Measurements from ENCODE around the gene S100Z. TPM values are rescaled to one million over a fixed set of nuclear protein-coding genes. Genes with fewer than 3 reads are reported as not detected.
"Not testable (repeated sequence)": the region's sequence is repeated elsewhere in the genome, so short reads cannot be mapped to it uniquely, and the experiment has no call there.

Gene S100Z
- total RNA-seq, 4 donors from 2014 or later, result 0.80 TPM; not detected in 3

- in situ Hi-C loops (cut with MboI; ENCODE audit: low pct_ligation_motif_present in 1 of 4, low pct_unique_long_range_greater_than_20kb in 1 of 4, low sequenced_read_pairs in 3 of 4), result no loop called here
- H3K9me3 ChIP-seq, result no peaks in the 10 kb centered on the region
- H3K27me3 ChIP-seq, result no peaks in the 10 kb centered on the region
- TF ChIP-seq POLR2A (IDR thresholded peaks at IDR 0.05) (no peak), CTCF (IDR thresholded peaks at IDR 0.05) (no peak), EP300 (IDR thresholded peaks at IDR 0.05; ENCODE audit: low read depth) (no peak), POLR2AphosphoS5 (IDR thresholded peaks at IDR 0.05) (no peak)
- no peak overlapping the region for H3K27ac ChIP-seq
- intact Hi-C loops (cut with DNase I; ENCODE audit: low total_unique reads), result no loop called here
- H3K4me3 ChIP-seq, result no peak overlapping the region
- DNase-seq, result no peak
- H3K4me1 ChIP-seq, result peaks cover 0 to 26% (median 14%) of the 10 kb centered on the region in 4 donors
- H3K36me3 ChIP-seq, result no peaks in the 10 kb centered on the region
Measured at GRCh38 chr5:76854644-76855043, 4.8 kb downstream of the S100Z start.

- Histone ChIP-seq H3K27ac (peak overlapping the region in 3 of 4 donors; percentile 36 to 62 (median 51)), H3K4me1 (peaks cover 0 to 26% (median 14%) of the 10 kb centered on the region in 4 donors)
- H3K27me3 ChIP-seq; H3K36me3 ChIP-seq; intact Hi-C loops (cut with DNase I; ENCODE audit: low total_unique reads); DNase-seq; H3K9me3 ChIP-seq; H3K4me3 ChIP-seq; in situ Hi-C loops (cut with MboI; ENCODE audit: low pct_ligation_motif_present in 1 of 4, low pct_unique_long_range_greater_than_20kb in 1 of 4, low sequenced_read_pairs in 3 of 4): not testable (repeated sequence)
Measured at GRCh38 chr5:76855501-76855900, 5.7 kb downstream of the S100Z start.

- intact Hi-C loops (cut with DNase I; ENCODE audit: low total_unique reads) (no loop called here), in situ Hi-C loops (cut with MboI; ENCODE audit: low pct_ligation_motif_present in 1 of 4, low pct_unique_long_range_greater_than_20kb in 1 of 4, low sequenced_read_pairs in 3 of 4) (no loop called here)
- Histone ChIP-seq H3K27ac (peak overlapping the region in 3 of 4 donors; percentile 36 to 62 (median 51)), H3K9me3 (no peaks in the 10 kb centered on the region), H3K4me1 (peaks cover 0 to 26% (median 14%) of the 10 kb centered on the region in 4 donors), H3K4me3 (no peak overlapping the region), H3K36me3 (no peaks in the 10 kb centered on the region), H3K27me3 (no peaks in the 10 kb centered on the region)
- no peak for TF ChIP-seq POLR2AphosphoS5 (IDR thresholded peaks at IDR 0.05)
- no peak for TF ChIP-seq POLR2A (IDR thresholded peaks at IDR 0.05)
- no peak for TF ChIP-seq CTCF (IDR thresholded peaks at IDR 0.05)
- TF ChIP-seq EP300 (IDR thresholded peaks at IDR 0.05; ENCODE audit: low read depth), result no peak
- 60 to 72% methylated on average over 1 to 3 of the region's 3 CpGs for WGBS, 2 donors (ENCODE audit: low coverage in 1 of 2)
- DNase-seq, result no peak
Measured at GRCh38 chr5:76855961-76856360, 6.1 kb downstream of the S100Z start.

- Histone ChIP-seq H3K4me1 (peaks cover 0 to 26% (median 14%) of the 10 kb centered on the region in 4 donors), H3K27ac (peak overlapping the region in 3 of 4 donors; percentile 36 to 62 (median 51))
- H3K4me3 ChIP-seq; H3K9me3 ChIP-seq; DNase-seq; in situ Hi-C loops (cut with MboI; ENCODE audit: low pct_ligation_motif_present in 1 of 4, low pct_unique_long_range_greater_than_20kb in 1 of 4, low sequenced_read_pairs in 3 of 4); intact Hi-C loops (cut with DNase I; ENCODE audit: low total_unique reads); H3K27me3 ChIP-seq; H3K36me3 ChIP-seq: not testable (repeated sequence)
- WGBS, 2 donors (ENCODE audit: low coverage in 1 of 2), result 85% methylated on average over 4 of the region's 4 CpGs; no CpG with 5 or more reads in 1 of the 2 donors
Measured at GRCh38 chr5:76856800-76857199, 7.0 kb downstream of the S100Z start.

- H3K4me1 ChIP-seq, result peaks cover 0 to 31% (median 12%) of the 10 kb centered on the region in 4 donors
- intact Hi-C loops (cut with DNase I; ENCODE audit: low total_unique reads) (no loop called here), in situ Hi-C loops (cut with MboI; ENCODE audit: low pct_ligation_motif_present in 1 of 4, low pct_unique_long_range_greater_than_20kb in 1 of 4, low sequenced_read_pairs in 3 of 4) (loop anchor here in 1 of 4 donors (10.0 kb wide), 1 partner anchor 155 kb away; no protein-coding TSS in a partner anchor)
- H3K9me3 ChIP-seq, result no peaks in the 10 kb centered on the region
- H3K27ac ChIP-seq, result no peak overlapping the region
- no peak for TF ChIP-seq POLR2AphosphoS5 (IDR thresholded peaks at IDR 0.05)
- TF ChIP-seq POLR2A (IDR thresholded peaks at IDR 0.05), result no peak
- no peak for TF ChIP-seq CTCF (IDR thresholded peaks at IDR 0.05)
- TF ChIP-seq EP300 (IDR thresholded peaks at IDR 0.05; ENCODE audit: low read depth), result no peak
- no peaks in the 10 kb centered on the region for H3K27me3 ChIP-seq
- no peaks in the 10 kb centered on the region for H3K36me3 ChIP-seq
- H3K4me3 ChIP-seq, result no peak overlapping the region
- 44 to 73% methylated on average over 3 to 10 of the region's 10 CpGs for WGBS, 2 donors (ENCODE audit: low coverage in 1 of 2)
- no peak for DNase-seq
Measured at GRCh38 chr5:76859591-76860247, 9.9 kb downstream of the S100Z start.
